GM19193 (cell line): Measurements from ENCODE around the gene SYT1.

Experiments used
- POLR2A ChIP-seq: IDR thresholded peaks from 4 replicates; pipeline ENCODE4 v1.6.1; 2011; ENCODE audit not compliant: insufficient read depth, insufficient read length; ENCODE audit errors: extremely low read depth

The SYT1 gene

GRCh38 chr12:78881685-78882084, 17.1 kb downstream of the SYT1 start:
- no peak for TF ChIP-seq POLR2A

- TF ChIP-seq POLR2A = no peak
Measured at GRCh38 chr12:78885466-78885865, 20.9 kb downstream of the SYT1 start.

GRCh38 chr12:78886719-78887407, 22.3 kb downstream of the SYT1 start:
- no peak for TF ChIP-seq POLR2A

GRCh38 chr12:78887444-78887843, 22.9 kb downstream of the SYT1 start:
- TF ChIP-seq POLR2A = no peak

GRCh38 chr12:78888568-78888967, 24.0 kb downstream of the SYT1 start:
- TF ChIP-seq POLR2A = no peak

GRCh38 chr12:78891646-78892353, 27.2 kb downstream of the SYT1 start:
- no peak for TF ChIP-seq POLR2A

- no peak for TF ChIP-seq POLR2A
Measured at GRCh38 chr12:78898416-78898815, 33.8 kb downstream of the SYT1 start.

- TF ChIP-seq POLR2A = no peak
Measured at GRCh38 chr12:78914859-78915331, 50.3 kb downstream of the SYT1 start.

- no peak for TF ChIP-seq POLR2A
Measured at GRCh38 chr12:78916845-78917480, 52.4 kb downstream of the SYT1 start.

GRCh38 chr12:78917513-78917912, 52.9 kb downstream of the SYT1 start:
- no peak for TF ChIP-seq POLR2A

GRCh38 chr12:78918268-78918667, 53.7 kb downstream of the SYT1 start:
- no peak for TF ChIP-seq POLR2A

- TF ChIP-seq POLR2A = no peak
Measured at GRCh38 chr12:78928200-78929074, 63.9 kb downstream of the SYT1 start.

GRCh38 chr12:78929075-78929418, 64.5 kb downstream of the SYT1 start:
- TF ChIP-seq POLR2A = no peak

- no peak for TF ChIP-seq POLR2A
Measured at GRCh38 chr12:78931466-78931990, 67.0 kb downstream of the SYT1 start.

- TF ChIP-seq POLR2A = no peak
Measured at GRCh38 chr12:78933014-78933413, 68.4 kb downstream of the SYT1 start.
